Breast epithelium (tissue), 3 donors: ENCODE data around the gene MYO1E.

Experiments
- CTCF ChIP-seq, 3 donors: fragments of 450-650 bp; IDR thresholded peaks; one replicate each; pipeline ENCODE4 v1.5.1; 2016 to 2017; ENCODE audit warnings: antibody characterized with exemption in 3 of 3, mild to moderate bottlenecking in 3 of 3, moderate library complexity in 3 of 3
- POLR2A ChIP-seq: fragments of 450-650 bp; IDR thresholded peaks from one replicate; pipeline ENCODE4 v1.6.1; 2016; ENCODE audit warnings: antibody characterized with exemption, mild to moderate bottlenecking, moderate library complexity
- POLR2AphosphoS5 ChIP-seq, 3 donors: sonication (generic); formaldehyde crosslinking; IDR thresholded peaks; one replicate each; pipeline ENCODE4 v1.6.1; 2017; ENCODE audit warnings: antibody characterized with exemption in 3 of 3

DNA sequence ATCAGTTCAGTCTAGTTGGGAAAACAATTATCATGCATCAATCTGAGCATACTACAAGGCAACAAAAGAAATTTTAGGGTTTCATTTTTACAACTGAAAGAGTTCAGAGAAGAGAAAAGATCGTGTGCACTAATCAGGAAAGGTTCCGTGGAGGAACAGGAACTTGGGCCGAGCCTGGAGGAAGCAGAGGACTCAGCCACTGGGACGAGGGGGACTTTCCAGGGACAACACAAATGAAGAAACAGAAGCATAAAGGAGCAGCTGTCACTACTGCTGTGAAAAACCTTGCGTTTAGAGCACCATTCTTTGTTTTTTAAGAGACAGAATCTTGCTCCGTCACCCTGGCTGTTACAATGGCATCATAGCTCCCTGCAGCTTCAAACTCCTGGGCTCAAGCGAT is 60.5 kb downstream of the MYO1E start:
- TF ChIP-seq POLR2A (no peak), CTCF (IDR thresholded peaks at IDR 0.05) (no peak), POLR2AphosphoS5 (IDR thresholded peaks at IDR 0.05) (no peak)
